Activated CD4-positive, alpha-beta T cell treated with anti-CD3 and anti-CD28 coated beads for 4 hours (primary cell): Measurements from ENCODE around the gene NOSTRIN.
"Not testable (repeated sequence)": the region's sequence is repeated elsewhere in the genome, so short reads cannot be mapped to it uniquely, and the experiment has no call there.

Source experiments
- DNase-seq, 2 donors: peaks; one replicate each; pipeline ENCODE4 v3.0.0-alpha.2; 2020

Gene NOSTRIN

GRCh38 chr2:168801961-168802858, at the start of gene NOSTRIN:
TSS of gene NOSTRIN (plus strand) at chr2:168802637. CDS start at chr2:168802647, 10 bp downstream.
- no peak for DNase-seq

- DNase-seq, result no peak
These were observed 48.6 kb upstream of the NOSTRIN start for GRCh38 chr2:168753765-168754329.

- DNase-seq, result no peak
These were observed 45.2 kb upstream of the NOSTRIN start for GRCh38 chr2:168757223-168757622.

GRCh38 chr2:168758970-168759820, 43.2 kb upstream of the NOSTRIN start:
- DNase-seq, result peak; percentile 12 to 20

- DNase-seq, result no peak
These were observed 37.0 kb upstream of the NOSTRIN start for GRCh38 chr2:168765401-168765800.

GRCh38 chr2:168766600-168766999, 35.8 kb upstream of the NOSTRIN start:
- DNase-seq, result no peak

GRCh38 chr2:168767258-168767657, 35.2 kb upstream of the NOSTRIN start:
- no peak for DNase-seq

- DNase-seq, result not testable (repeated sequence)
These were observed 34.1 kb upstream of the NOSTRIN start for GRCh38 chr2:168768357-168768756.

GRCh38 chr2:168770796-168771195, 31.6 kb upstream of the NOSTRIN start:
- no peak for DNase-seq

- no peak for DNase-seq
These were observed 29.7 kb upstream of the NOSTRIN start for GRCh38 chr2:168772704-168773103.

GRCh38 chr2:168773128-168773527, 29.3 kb upstream of the NOSTRIN start:
- DNase-seq, result no peak

GRCh38 chr2:168773719-168774521, 28.5 kb upstream of the NOSTRIN start:
- DNase-seq, result peak; percentile 4 to 8

GRCh38 chr2:168775837-168776236, 26.6 kb upstream of the NOSTRIN start:
- DNase-seq, result no peak

- DNase-seq, result no peak
These were observed 21.8 kb upstream of the NOSTRIN start for GRCh38 chr2:168780669-168781071.

GRCh38 chr2:168781191-168781817, 21.1 kb upstream of the NOSTRIN start:
- DNase-seq, result no peak

- no peak for DNase-seq
These were observed 20.2 kb upstream of the NOSTRIN start for GRCh38 chr2:168782271-168782670.

GRCh38 chr2:168784993-168785392, 17.4 kb upstream of the NOSTRIN start:
- no peak for DNase-seq

GRCh38 chr2:168787098-168787781, 15.2 kb upstream of the NOSTRIN start:
- DNase-seq, result no peak

- no peak for DNase-seq
These were observed 14.6 kb upstream of the NOSTRIN start for GRCh38 chr2:168787782-168788376.

GRCh38 chr2:168789776-168790175, 12.7 kb upstream of the NOSTRIN start:
- no peak for DNase-seq
